Astrocyte (in vitro differentiated cells and primary cell): ENCODE results near the gene PTAFR. TPM values are rescaled to one million over a fixed set of nuclear protein-coding genes. Genes with fewer than 3 reads are reported as not detected.

Experiments
- DNase-seq: peaks from one replicate; pipeline ENCODE4 v3.0.0-alpha.2; 2010; ENCODE audit warnings: low read depth
- FAIRE-seq: peaks from 2 replicates; lab custom pipeline; 2011; peaks lifted over from hg19 to GRCh38; lab: Jason Lieb, UNC
- H2AFZ ChIP-seq: 2 replicates; pipeline ENCODE4 v1.6.0; 2012; ENCODE audit warnings: low read depth, low read length, inconsistent platforms
- H3K27ac ChIP-seq: 2 replicates; pipeline ENCODE4 v1.5.1; 2011; ENCODE audit warnings: low read depth, low read length, inconsistent platforms
- H3K27me3 ChIP-seq: 2 replicates; pipeline ENCODE4 v1.6.0; 2011; ENCODE audit warnings: low read length, inconsistent platforms; ENCODE audit not compliant: insufficient read depth
- H3K36me3 ChIP-seq: 2 replicates; pipeline ENCODE4 v1.5.1; 2011; ENCODE audit warnings: low read length, inconsistent platforms; ENCODE audit not compliant: insufficient read depth
- H3K4me1 ChIP-seq: 2 replicates; pipeline ENCODE4 v1.5.1; 2011; ENCODE audit warnings: low read length, inconsistent platforms; ENCODE audit not compliant: insufficient read depth
- H3K4me2 ChIP-seq: 2 replicates; pipeline ENCODE4 v1.6.0; 2012; ENCODE audit warnings: low read length, inconsistent platforms
- H3K4me3 ChIP-seq: 2 replicates; pipeline ENCODE4 v1.5.1; 2011; ENCODE audit warnings: low read depth, mild to moderate bottlenecking, low read length, inconsistent platforms; ENCODE audit not compliant: insufficient read depth
- H3K79me2 ChIP-seq: 2 replicates; pipeline ENCODE4 v1.6.0; 2012; ENCODE audit warnings: mild to moderate bottlenecking, low read length, inconsistent platforms; ENCODE audit not compliant: insufficient read depth
- H3K9ac ChIP-seq: 2 replicates; pipeline ENCODE4 v1.6.0; 2012; ENCODE audit warnings: mild to moderate bottlenecking, low read length, inconsistent platforms
- H3K9me3 ChIP-seq: 2 replicates; pipeline ENCODE4 v1.5.1; 2012; ENCODE audit warnings: low read depth, mild to moderate bottlenecking, low read length, inconsistent platforms; ENCODE audit not compliant: insufficient read depth
- H4K20me1 ChIP-seq: 2 replicates; pipeline ENCODE4 v1.6.0; 2012; ENCODE audit warnings: low read length, inconsistent platforms; ENCODE audit not compliant: insufficient read depth
- H3K27ac Mint-ChIP-seq: one replicate; pipeline ENCODE4 v1.8.0; 2021; ENCODE audit warnings: mild to moderate bottlenecking, mixed read lengths; ENCODE audit not compliant: unreplicated experiment
- H3K27me3 Mint-ChIP-seq: one replicate; pipeline ENCODE4 v1.8.0; 2021; ENCODE audit warnings: low read depth, mixed read lengths; ENCODE audit not compliant: unreplicated experiment
- H3K36me3 Mint-ChIP-seq: one replicate; pipeline ENCODE4 v1.8.0; 2021; ENCODE audit warnings: low read depth, mixed read lengths; ENCODE audit not compliant: unreplicated experiment
- H3K4me1 Mint-ChIP-seq: one replicate; pipeline ENCODE4 v1.8.0; 2021; ENCODE audit warnings: low read depth, mixed read lengths; ENCODE audit not compliant: unreplicated experiment
- H3K4me3 Mint-ChIP-seq: one replicate; pipeline ENCODE4 v1.8.0; 2021; ENCODE audit warnings: mild to moderate bottlenecking, moderate library complexity, mixed read lengths; ENCODE audit not compliant: unreplicated experiment
- H3K9me3 Mint-ChIP-seq: one replicate; pipeline ENCODE4 v1.8.0; 2021; ENCODE audit warnings: mild to moderate bottlenecking, mixed read lengths; ENCODE audit not compliant: unreplicated experiment
- CTCF ChIP-seq: IDR thresholded peaks from 2 replicates; pipeline ENCODE4 v1.5.1; 2011; ENCODE audit warnings: low read depth, mild to moderate bottlenecking, inconsistent platforms, low read length, moderate library complexity; ENCODE audit not compliant: insufficient read depth
- EZH2 ChIP-seq: IDR thresholded peaks from 2 replicates; pipeline ENCODE4 v1.6.1; 2012; ENCODE audit warnings: mild to moderate bottlenecking, low read length, inconsistent platforms; ENCODE audit not compliant: insufficient read depth
- total RNA-seq: library from RNA; stranded (reverse); gene quantifications from 2 replicates; pipeline ENCODE4 v1.2.1, GENCODE V29; 2021

PTAFR gene
- total RNA-seq, 1 donor from 2014 or later: 0.32 TPM

DNA sequence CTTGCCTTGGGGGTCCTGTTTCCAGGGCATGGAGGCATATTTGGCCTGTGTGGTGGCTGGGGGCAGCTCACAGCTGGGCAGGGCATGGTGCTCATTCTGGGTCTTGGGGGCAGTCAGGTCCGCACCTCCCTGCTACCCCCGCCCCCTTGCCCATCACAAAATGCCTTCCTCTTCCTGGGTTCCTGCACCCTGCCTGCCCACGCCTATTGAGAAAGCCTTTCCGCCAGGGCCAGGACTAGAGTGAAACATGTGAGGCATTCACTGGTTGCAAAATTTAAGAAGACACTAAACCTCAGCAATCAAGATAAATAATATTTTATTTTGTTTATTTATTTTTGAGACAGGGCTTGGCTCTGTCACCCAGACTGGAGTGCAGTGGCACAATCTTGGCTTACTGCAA is 19.7 kb downstream of the PTAFR start:
- Mint-ChIP-seq H3K27me3 (no peaks in the 10 kb centered on the region), H3K4me1 (peaks cover 9% of the 10 kb centered on the region), H3K36me3 (no peaks in the 10 kb centered on the region), H3K4me3 (no peak overlapping the region), H3K9me3 (peaks cover 2% of the 10 kb centered on the region), H3K27ac (no peak overlapping the region)
- no peaks in the 10 kb centered on the region for H3K79me2 ChIP-seq
- FAIRE-seq (no peak), DNase-seq (no peak)
- no peaks in the 10 kb centered on the region for H4K20me1 ChIP-seq
- no peak overlapping the region for H3K9ac ChIP-seq
- H3K27me3 ChIP-seq: no peaks in the 10 kb centered on the region
- no peak overlapping the region for H2AFZ ChIP-seq
- no peak overlapping the region for H3K4me2 ChIP-seq
- H3K4me1 ChIP-seq: peaks cover 15% of the 10 kb centered on the region
- H3K27ac ChIP-seq: no peak overlapping the region
- H3K9me3 ChIP-seq: no peaks in the 10 kb centered on the region
- H3K36me3 ChIP-seq: no peaks in the 10 kb centered on the region
- H3K4me3 ChIP-seq: no peak overlapping the region
- TF ChIP-seq CTCF (no peak), EZH2 (no peak)

- H3K27me3 ChIP-seq: no peaks in the 10 kb centered on the region
- H3K4me1 ChIP-seq: peaks cover 9% of the 10 kb centered on the region
- Mint-ChIP-seq H3K27ac (no peak overlapping the region), H3K36me3 (no peaks in the 10 kb centered on the region), H3K27me3 (no peaks in the 10 kb centered on the region), H3K4me3 (no peak overlapping the region), H3K4me1 (peaks cover 3% of the 10 kb centered on the region), H3K9me3 (peaks cover 2% of the 10 kb centered on the region)
- no peaks in the 10 kb centered on the region for H4K20me1 ChIP-seq
- no peak for DNase-seq
- H2AFZ ChIP-seq: no peak overlapping the region
- H3K4me3 ChIP-seq: no peak overlapping the region
- no peaks in the 10 kb centered on the region for H3K79me2 ChIP-seq
- H3K9me3 ChIP-seq: no peaks in the 10 kb centered on the region
- no peak for TF ChIP-seq CTCF
- TF ChIP-seq EZH2: no peak
- no peak overlapping the region for H3K27ac ChIP-seq
- H3K36me3 ChIP-seq: no peaks in the 10 kb centered on the region
- no peak overlapping the region for H3K4me2 ChIP-seq
- FAIRE-seq: no peak
- H3K9ac ChIP-seq: no peak overlapping the region
These were observed 20.9 kb downstream of the PTAFR start for GRCh38 chr1:28155628-28156027.

DNA sequence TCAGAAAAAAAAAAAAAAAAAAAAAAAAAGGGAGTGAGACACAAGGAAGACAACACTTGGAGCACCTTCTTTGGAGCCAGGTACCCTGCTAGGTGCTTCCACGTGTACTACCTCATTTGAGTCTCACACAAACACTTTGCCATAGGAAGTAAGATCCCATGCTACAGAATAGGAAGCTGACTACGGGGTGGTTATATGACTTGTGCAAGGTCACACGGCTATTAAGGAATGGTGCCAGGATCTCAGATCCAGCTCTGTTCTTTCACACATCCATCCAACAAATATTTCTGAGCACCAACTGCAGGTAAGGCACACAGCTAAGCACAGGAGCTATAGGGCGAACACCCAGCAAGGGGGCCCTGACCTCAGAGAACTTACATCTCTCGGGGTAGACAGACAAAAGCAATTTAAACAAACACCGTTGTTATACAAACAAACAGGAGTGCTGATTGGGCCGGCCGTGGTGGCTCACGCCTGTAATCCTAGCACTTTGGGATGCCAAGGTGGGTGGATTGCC is 22.4 kb downstream of the PTAFR start:
- Histone ChIP-seq H4K20me1 (no peaks in the 10 kb centered on the region), H3K9me3 (no peaks in the 10 kb centered on the region), H3K27ac (no peak overlapping the region), H2AFZ (no peak overlapping the region), H3K36me3 (no peaks in the 10 kb centered on the region), H3K4me1 (peaks cover 7% of the 10 kb centered on the region), H3K9ac (no peak overlapping the region), H3K79me2 (no peaks in the 10 kb centered on the region), H3K4me2 (no peak overlapping the region), H3K27me3 (no peaks in the 10 kb centered on the region), H3K4me3 (no peak overlapping the region)
- TF ChIP-seq EZH2 (no peak), CTCF (no peak)
- DNase-seq (no peak), FAIRE-seq (no peak)
- Mint-ChIP-seq H3K4me1 (peaks cover 3% of the 10 kb centered on the region), H3K4me3 (no peak overlapping the region), H3K36me3 (peaks cover 2% of the 10 kb centered on the region), H3K9me3 (peaks cover 6% of the 10 kb centered on the region), H3K27ac (no peak overlapping the region), H3K27me3 (no peaks in the 10 kb centered on the region)
